HepG2 (cell line): ENCODE results near the gene USP38. TPM values are rescaled to one million over a fixed set of nuclear protein-coding genes. Genes with fewer than 3 reads are reported as not detected.

Experiments used
- ATAC-seq: fragments of 200-7000 bp; cut with Tn5 transposase; 3 replicates; pipeline ENCODE4 v1.9.1; 2020; ENCODE audit warnings: mild to moderate bottlenecking, moderate library complexity
- BruUV-seq: library from RNA; stranded (reverse); fragments of 400-500 nt; replicated peaks from 2 replicates; lab custom pipeline; 2021; lab: Mats Ljungman, UMichigan
- CTCF ChIA-PET: fragments of 300-600 bp; formaldehyde crosslinking; extraction: SDS; loops from one replicate; lab custom pipeline; 2021; ENCODE audit warnings: low total read pairs, inconsistent platforms, low intra/inter-chr PET ratio; lab: Yijun Ruan, JAX
- POLR2A ChIA-PET: fragments of 350-600 bp; sonication (Branson Sonifier 250); formaldehyde crosslinking; loops from one replicate; lab custom pipeline; 2020; ENCODE audit warnings: antibody characterized with exemption, inconsistent platforms; lab: Yijun Ruan, JAX
- DNase-seq: peaks from one replicate; pipeline ENCODE4 v3.0.0-alpha.2; 2015; ENCODE audit warnings: low spot score
- FAIRE-seq: peaks from 3 replicates; lab custom pipeline; 2011; peaks lifted over from hg19 to GRCh38; lab: Jason Lieb, UNC
- H2AFZ ChIP-seq: one replicate; pipeline ENCODE4 v1.6.1; 2011; ENCODE audit warnings: low read length, inconsistent platforms
- H3K27ac ChIP-seq: fragments of 300-600 bp; 3 replicates; pipeline ENCODE4 v1.8.0; 2011; ENCODE audit warnings: mixed run types, mild to moderate bottlenecking, mixed read lengths, low read length, inconsistent platforms; ENCODE audit not compliant: insufficient read depth; ENCODE audit errors: extremely low read length
- H3K27me3 ChIP-seq, 2 experiments: fragments of 200-600 bp in 1 of 2; 2 replicates in 1 of 2; 3 replicates in 1 of 2; pipeline versions ENCODE4 v1.6.0 to v1.8.0; 2011; ENCODE audit warnings: low read length in 2 of 2, mild to moderate bottlenecking in 2 of 2, moderate library complexity in 2 of 2, inconsistent platforms in 1 of 2; ENCODE audit not compliant: insufficient read depth in 2 of 2, control insufficient read depth in 1 of 2
- H3K36me3 ChIP-seq, 2 experiments: fragments of 200-600 bp in 1 of 2; replicated peaks in 1 of 2; 2 replicates in 1 of 2; 3 replicates in 1 of 2; pipeline versions ENCODE4 v1.5.1 to v1.8.0; 2011; ENCODE audit warnings: low read length in 2 of 2, inconsistent platforms in 1 of 2; ENCODE audit not compliant: insufficient read depth in 2 of 2, control insufficient read depth in 1 of 2
- H3K4me1 ChIP-seq: 2 replicates; pipeline ENCODE4 v1.5.1; 2012; ENCODE audit warnings: low read length, inconsistent platforms; ENCODE audit not compliant: insufficient read depth
- H3K4me2 ChIP-seq: 2 replicates; pipeline ENCODE4 v1.6.0; 2011; ENCODE audit warnings: low read depth, low read length, inconsistent platforms
- H3K4me3 ChIP-seq, 3 experiments: fragments of 200-600 bp in 1 of 3; sonication (generic), shearing (Covaris generic) in 1 of 3; replicated peaks in 1 of 3; 2 replicates each; pipeline ENCODE4 v1.5.1; 2011 to 2016; ENCODE audit warnings: low read length in 3 of 3, inconsistent platforms in 2 of 3, low read depth in 2 of 3, mild to moderate bottlenecking in 2 of 3, control low read depth in 1 of 3, mixed read lengths in 1 of 3; ENCODE audit not compliant: insufficient read depth in 1 of 3
- H3K79me2 ChIP-seq: one replicate; pipeline ENCODE4 v1.6.1; 2011; ENCODE audit warnings: low read length, inconsistent platforms; ENCODE audit not compliant: insufficient read depth
- H3K9ac ChIP-seq: 2 replicates; pipeline ENCODE4 v1.6.0; 2011; ENCODE audit warnings: mild to moderate bottlenecking, low read depth, low read length, inconsistent platforms; ENCODE audit not compliant: insufficient read depth
- H3K9me3 ChIP-seq: 2 replicates; pipeline ENCODE4 v1.5.1; 2012; ENCODE audit warnings: mild to moderate bottlenecking, low read length
- H4K20me1 ChIP-seq: 2 replicates; pipeline ENCODE4 v1.6.0; 2011; ENCODE audit warnings: inconsistent platforms, mild to moderate bottlenecking, low read length, moderate library complexity; ENCODE audit not compliant: insufficient read depth
- CTCF ChIP-seq: sonication (generic); formaldehyde crosslinking; IDR thresholded peaks from 2 replicates; pipeline ENCODE4 v1.5.0; 2020; ENCODE audit warnings: mild to moderate bottlenecking, missing genetic modification reagents, moderate library complexity
- FUBP1 ChIP-seq: sonication (generic); formaldehyde crosslinking; IDR thresholded peaks from 2 replicates; pipeline ENCODE4 v1.5.1; 2020; ENCODE audit warnings: missing genetic modification reagents, mild to moderate bottlenecking, borderline replicate concordance
- GABPA ChIP-seq, 2 experiments: IDR thresholded peaks; 2 replicates each; pipeline ENCODE4 v1.6.1; 2011 to 2016; ENCODE audit warnings: low read depth in 2 of 2, low read length in 1 of 2, missing biosample characterization in 1 of 2, missing genetic modification characterization in 1 of 2
- PREB ChIP-seq: sonication (generic); formaldehyde crosslinking; IDR thresholded peaks from 2 replicates; pipeline ENCODE4 v1.4.0; 2020; ENCODE audit warnings: missing genetic modification reagents
- STAG1 ChIP-seq: sonication (generic); formaldehyde crosslinking; IDR thresholded peaks from 2 replicates; pipeline ENCODE4 v1.4.0; 2020; ENCODE audit warnings: missing genetic modification reagents
- TCF7 ChIP-seq: sonication (generic); IDR thresholded peaks from 2 replicates; pipeline ENCODE4 v1.6.1; 2016; ENCODE audit warnings: antibody characterized with exemption, low read depth
- TEAD2 ChIP-seq: sonication (generic); formaldehyde crosslinking; IDR thresholded peaks from 2 replicates; pipeline ENCODE4 v1.9.0; 2021; ENCODE audit warnings: missing genetic modification reagents
- ZNF17 ChIP-seq: sonication (generic); formaldehyde crosslinking; IDR thresholded peaks from 2 replicates; pipeline ENCODE4 v1.5.0; 2020; ENCODE audit warnings: mild to moderate bottlenecking, missing genetic modification reagents
- ZNF773 ChIP-seq: sonication (generic); formaldehyde crosslinking; IDR thresholded peaks from 2 replicates; pipeline ENCODE4 v1.4.0; 2020; ENCODE audit warnings: missing genetic modification reagents, borderline replicate concordance
- ZNF850 ChIP-seq: sonication (generic); formaldehyde crosslinking; conservative IDR thresholded peaks from 2 replicates; pipeline ENCODE4 v1.9.0; 2021; ENCODE audit warnings: mild to moderate bottlenecking, missing genetic modification reagents
- WGBS: methylation state at CpG from one replicate; pipeline ENCODE4 v1.1.6; 2017; ENCODE audit warnings: low lambda C conversion rate; 5-methylcytosine and 5-hydroxymethylcytosine counted together
- in situ Hi-C: cut with HindIII; loops from 2 replicates; pipeline ENCODE4 v1.10.0; 2017; ENCODE audit warnings: low pct_unique_long_range_greater_than_20kb; ENCODE audit not compliant: extremely low pct_ligation_motif_present
- intact Hi-C: fragments of 100-400 bp; cut with micrococcal nuclease; formaldehyde crosslinking; loops from one replicate; pipeline ENCODE4 v1.10.0; 2022; ENCODE audit not compliant: unreplicated experiment
- polyA plus RNA-seq, 8 experiments: library from polyadenylated mRNA; depleted of rRNA in 3 of 8; stranded (reverse) in 7 of 8; unstranded in 1 of 8; fragments of >200 nt; fragmentation: Illumina TruSeq in 4 of 8; extraction: Trizol in 4 of 8; gene quantifications; 2 replicates each; pipeline versions ENCODE4 v1.2.1 to v1.2.3, GENCODE V29; 2011 to 2016; ENCODE audit warnings: low read depth in 4 of 8, missing spikeins in 1 of 8, mixed read lengths in 1 of 8; ENCODE audit not compliant: insufficient read depth in 1 of 8
- total RNA-seq, 5 experiments: library from RNA; depleted of rRNA; stranded (reverse); fragments of >200 nt; fragmentation: Illumina TruSeq; extraction: Trizol; gene quantifications; 2 replicates each; pipeline ENCODE4 v1.2.3, GENCODE V29; 2016; ENCODE audit warnings: low read depth in 1 of 5
- TF ChIP-seq, protein P1 (sequence below): sonication (generic); formaldehyde crosslinking; IDR thresholded peaks from 2 replicates; pipeline ENCODE4 v1.4.0; 2020; ENCODE audit warnings: missing genetic modification reagents

USP38 gene
- total and polyA plus RNA-seq, 2 of the 13 experiments (the other 11 are each of a cell fraction or from before 2014, with no cell fraction given) = 4.5 to 11.8 TPM

DNA sequence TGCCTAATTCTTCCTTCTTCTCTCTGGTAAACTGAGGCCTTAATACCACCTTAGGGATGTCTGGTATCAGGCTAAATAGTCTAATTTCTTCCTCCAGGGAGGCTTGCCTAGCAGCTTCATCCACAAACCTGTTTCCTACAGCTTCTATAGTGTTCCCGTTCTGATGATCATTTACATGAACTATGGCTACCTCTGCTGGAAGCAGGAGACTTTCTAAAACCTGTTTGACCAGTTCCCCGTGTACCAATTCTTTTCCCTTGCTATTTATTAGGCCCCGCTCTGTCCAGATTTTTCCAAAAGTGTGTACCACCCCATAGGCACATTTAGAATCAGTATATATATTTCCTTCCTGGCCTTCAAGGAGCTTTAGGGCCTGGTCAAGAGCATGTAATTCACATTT is 5.8 kb upstream of the USP38 start:
- Histone ChIP-seq H3K4me2 (no peak overlapping the region), H3K9ac (no peak overlapping the region)
- POLR2A ChIA-PET = no interaction called here
- no peak for FAIRE-seq
- in situ Hi-C loops = loop anchor here (25.0 kb wide), 1 partner anchor 192 kb away; no protein-coding TSS in a partner anchor
- TF ChIP-seq STAG1 (CRISPR knock-in tag) = peak; percentile 38
- peak; percentile 36 for TF ChIP-seq CTCF (CRISPR knock-in tag)
- no peak for TF ChIP-seq TCF7
- TF ChIP-seq, all 625 proteins: peak for 2
- Histone ChIP-seq H3K4me3 (no peak overlapping the region), H3K27ac (no peak overlapping the region), H3K9me3 (peaks cover 9% of the 10 kb centered on the region), H3K79me2 (no peaks in the 10 kb centered on the region), H2AFZ (no peak overlapping the region), H3K4me1 (peaks cover 6% of the 10 kb centered on the region), H3K36me3 (no peaks in the 10 kb centered on the region), H4K20me1 (no peaks in the 10 kb centered on the region), H3K27me3 (no peaks in the 10 kb centered on the region; a peak in 1 of 5 replicates)
- no peak for DNase-seq
- WGBS = 23% methylated on average over 3 of the region's 3 CpGs
- CTCF ChIA-PET = no interaction called here
- ATAC-seq = peak; percentile 25; the same call in 1 of the 3 replicates
- intact Hi-C loops = loop anchor here (1.0 kb wide), 1 partner anchor 194 kb away; no protein-coding TSS in a partner anchor
- no TSS peak for BruUV-seq

GRCh38 chr4:143183513-143184216 is 1.1 kb upstream of the USP38 start:
- H2AFZ ChIP-seq = no peak overlapping the region
- H4K20me1 ChIP-seq = peaks cover 30% of the 10 kb centered on the region
- H3K9ac ChIP-seq = peak overlapping the region; percentile 82
- no peak for ATAC-seq
- H3K9me3 ChIP-seq = no peaks in the 10 kb centered on the region
- BruUV-seq = TSS peak; percentile 96
- ChIA-PET POLR2A (interaction anchor here (2.6 kb wide), 1 partner anchor 154 kb away, joined by 10 read pairs; the partner anchor contains the start of gene GAB1), CTCF (no interaction called here)
- in situ Hi-C loops = loop anchor here (10.0 to 25.0 kb wide), 2 partner anchors 196 to 331 kb away; partner anchors contain the start of gene SMARCA5
- FAIRE-seq = no peak
- peak overlapping the region; percentile 76 to 96 (median 83); a peak in 5 of 6 replicates for H3K4me3 ChIP-seq
- H3K27ac ChIP-seq = peak overlapping the region; percentile 88
- peaks cover 23% of the 10 kb centered on the region for H3K4me1 ChIP-seq
- no peaks in the 10 kb centered on the region; a peak in 1 of 5 replicates for H3K27me3 ChIP-seq
- WGBS = 73% methylated on average over 9 of the region's 9 CpGs
- H3K36me3 ChIP-seq = peaks cover 0 to 3% of the 10 kb centered on the region in 2 experiments; a peak in 1 of 5 replicates
- intact Hi-C loops = loop anchor here (2.0 to 10.0 kb wide), 3 partner anchors 153 to 1959 kb away; partner anchors contain the start of genes GAB1, SMARCA5 and ZNF330
- DNase-seq = no peak
- H3K4me2 ChIP-seq = peak overlapping the region; percentile 81
- peaks cover 33% of the 10 kb centered on the region for H3K79me2 ChIP-seq
- no peak for TF ChIP-seq PREB (CRISPR knock-in tag)
- TF ChIP-seq GABPA (IDR thresholded peaks at IDR 0.05; ENCODE audit: low read depth, low read length) = no peak
- TF ChIP-seq GABPA (CRISPR knock-in tag; IDR thresholded peaks at IDR 0.05; ENCODE audit: low read depth) = no peak
- TF ChIP-seq ZNF773 (CRISPR knock-in tag) = no peak
- no peak for TF ChIP-seq FUBP1 (CRISPR knock-in tag)
- TF ChIP-seq TEAD2 = no peak
- TF ChIP-seq ZNF17 = no peak
- TF ChIP-seq, protein P1, sequence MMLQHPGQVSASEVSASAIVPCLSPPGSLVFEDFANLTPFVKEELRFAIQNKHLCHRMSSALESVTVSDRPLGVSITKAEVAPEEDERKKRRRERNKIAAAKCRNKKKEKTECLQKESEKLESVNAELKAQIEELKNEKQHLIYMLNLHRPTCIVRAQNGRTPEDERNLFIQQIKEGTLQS = no peak
- no peak for TF ChIP-seq ZNF850 (CRISPR knock-in tag)
